Trophoblast cell (in vitro differentiated cells and primary cell): ENCODE measurements around the gene THOC5. TPM values are rescaled to one million over a fixed set of nuclear protein-coding genes. Genes with fewer than 3 reads are reported as not detected.
A peak's percentile ranks its signal among the peaks of the same experiment; 100 is the strongest.
"Not testable (repeated sequence)": the region's sequence is repeated elsewhere in the genome, so short reads cannot be mapped to it uniquely, and the experiment has no call there.

ENCODE experiments used
- DNase-seq, 2 donors: peaks; one replicate each; pipeline ENCODE4 v3.0.0-alpha.2; 2016
- H2AFZ ChIP-seq: 2 replicates; pipeline ENCODE4 v1.6.1; 2013; ENCODE audit warnings: low read length, moderate library complexity, mild to moderate bottlenecking; ENCODE audit not compliant: insufficient read depth, poor library complexity
- H2AK5ac ChIP-seq: 2 replicates; pipeline ENCODE4 v1.6.1; 2013; ENCODE audit warnings: mild to moderate bottlenecking, low read length
- H2BK120ac ChIP-seq: 2 replicates; pipeline ENCODE4 v1.6.1; 2013; ENCODE audit warnings: low read length, mild to moderate bottlenecking, moderate library complexity; ENCODE audit not compliant: insufficient read depth, poor library complexity
- H2BK12ac ChIP-seq: 2 replicates; pipeline ENCODE4 v1.6.1; 2013; ENCODE audit warnings: mild to moderate bottlenecking, low read length, moderate library complexity
- H2BK5ac ChIP-seq: 2 replicates; pipeline ENCODE4 v1.6.1; 2013; ENCODE audit warnings: low read length, low read depth, moderate library complexity, mild to moderate bottlenecking; ENCODE audit not compliant: poor library complexity
- H3K14ac ChIP-seq: 2 replicates; pipeline ENCODE4 v1.6.1; 2013; ENCODE audit warnings: mild to moderate bottlenecking, low read length
- H3K18ac ChIP-seq: 2 replicates; pipeline ENCODE4 v1.6.1; 2013; ENCODE audit warnings: mild to moderate bottlenecking, low read length
- H3K23ac ChIP-seq: 2 replicates; pipeline ENCODE4 v1.6.1; 2013; ENCODE audit warnings: low read length
- H3K27ac ChIP-seq: 2 replicates; pipeline ENCODE4 v1.5.1; 2013; ENCODE audit warnings: low read depth, mild to moderate bottlenecking, inconsistent platforms, low read length, moderate library complexity
- H3K27me3 ChIP-seq: 2 replicates; pipeline ENCODE4 v1.6.1; 2013; ENCODE audit warnings: inconsistent platforms, mild to moderate bottlenecking, low read length, moderate library complexity; ENCODE audit not compliant: insufficient read depth
- H3K36me3 ChIP-seq, 2 experiments: 1 replicate in 1 of 2; 2 replicates in 1 of 2; pipeline ENCODE4 v1.6.1; 2013; ENCODE audit warnings: low read length in 2 of 2, mild to moderate bottlenecking in 2 of 2, moderate library complexity in 1 of 2; ENCODE audit not compliant: insufficient read depth in 2 of 2, control insufficient read depth in 1 of 2
- H3K4ac ChIP-seq: 2 replicates; pipeline ENCODE4 v1.6.1; 2013; ENCODE audit warnings: low read depth, mild to moderate bottlenecking, low read length, moderate library complexity
- H3K4me1 ChIP-seq, 2 experiments: 1 replicate in 1 of 2; 2 replicates in 1 of 2; pipeline ENCODE4 v1.6.1; 2013; ENCODE audit warnings: low read length in 2 of 2, mild to moderate bottlenecking in 2 of 2, moderate library complexity in 1 of 2; ENCODE audit not compliant: insufficient read depth in 2 of 2, control insufficient read depth in 1 of 2
- H3K4me2 ChIP-seq: 2 replicates; pipeline ENCODE4 v1.6.1; 2013; ENCODE audit warnings: inconsistent platforms, mild to moderate bottlenecking, low read length, moderate library complexity
- H3K4me3 ChIP-seq: 2 replicates; pipeline ENCODE4 v1.5.1; 2013; ENCODE audit warnings: mild to moderate bottlenecking, low read depth, low read length, inconsistent platforms
- H3K79me1 ChIP-seq: one replicate; pipeline ENCODE4 v1.6.1; 2013; ENCODE audit warnings: low read length
- H3K79me2 ChIP-seq: 2 replicates; pipeline ENCODE4 v1.6.1; 2013; ENCODE audit warnings: low read length, mild to moderate bottlenecking; ENCODE audit not compliant: control insufficient read depth, insufficient read depth, poor library complexity
- H3K9ac ChIP-seq: 2 replicates; pipeline ENCODE4 v1.6.1; 2013; ENCODE audit warnings: mild to moderate bottlenecking, low read length
- H3K9me3 ChIP-seq: 2 replicates; pipeline ENCODE4 v1.6.1; 2013; ENCODE audit warnings: low read depth, mild to moderate bottlenecking, control low read depth, inconsistent platforms, low read length; ENCODE audit not compliant: insufficient read depth
- H4K12ac ChIP-seq: 2 replicates; pipeline ENCODE4 v1.6.1; 2013; ENCODE audit warnings: low read depth, mild to moderate bottlenecking, low read length, moderate library complexity
- H4K8ac ChIP-seq: 2 replicates; pipeline ENCODE4 v1.6.1; 2013; ENCODE audit warnings: low read depth, mild to moderate bottlenecking, low read length, moderate library complexity
- H4K91ac ChIP-seq: one replicate; pipeline ENCODE4 v1.6.1; 2013; ENCODE audit warnings: low read depth, mild to moderate bottlenecking, low read length, moderate library complexity
- WGBS: extraction: QIAGEN DNeasy Blood & Tissue Kit; methylation state at CpG from one replicate; pipeline ENCODE4 v1.1.7; 2013; ENCODE audit warnings: missing lambda C conversion rate; ENCODE audit not compliant: insufficient read length, insufficient coverage; ENCODE audit errors: extremely low coverage; 5-methylcytosine and 5-hydroxymethylcytosine counted together
- polyA plus RNA-seq: library from polyadenylated mRNA; stranded (reverse); fragments of 200-250 nt; gene quantifications from 2 replicates; pipeline ENCODE4 v1.2.3, GENCODE V29; 2013

Gene THOC5
- 20.4 and 21.2 TPM in 2 replicates for polyA plus RNA-seq

GRCh38 chr22:29553351-29554224 lies at the start of gene THOC5:
Gene THOC5 (minus strand): TSS chr22:29553757. CDS start chr22:29549147, 4,610 bp downstream.
- Histone ChIP-seq H3K4me2 (peak within 1 kb of the TSS; percentile 89), H3K27ac (peak within 1 kb of the TSS; percentile 73), H4K91ac (peak within 1 kb of the TSS; percentile 86), H3K79me2 (peaks cover 6% of the 10 kb centered on the region), H3K27me3 (no peaks in the 10 kb centered on the region), H3K36me3 (peaks cover 27 to 30% of the 10 kb centered on the region in 2 experiments), H2AFZ (peak within 1 kb of the TSS; percentile 94), H3K14ac (peak within 1 kb of the TSS; percentile 93), H3K9me3 (no peaks in the 10 kb centered on the region), H2BK120ac (peak within 1 kb of the TSS; percentile 71), H3K18ac (peak within 1 kb of the TSS; percentile 85), H3K4ac (peak within 1 kb of the TSS; percentile 80), H2AK5ac (peak within 1 kb of the TSS; percentile 91), H3K4me1 (peaks cover 0 to 2% of the 10 kb centered on the region in 2 experiments), H2BK12ac (peak within 1 kb of the TSS; percentile 10), H3K9ac (peak within 1 kb of the TSS; percentile 82), H3K4me3 (peak within 1 kb of the TSS; percentile 88), H4K12ac (peak within 1 kb of the TSS; percentile 91), H3K79me1 (peaks cover 6% of the 10 kb centered on the region), H2BK5ac (peak within 1 kb of the TSS; percentile 60), H3K23ac (no peak within 1 kb of the TSS), H4K8ac (peak within 1 kb of the TSS; percentile 96)
- peak; percentile 94 to 96 for DNase-seq
- WGBS = no CpG with 5 or more reads among the region's 44 CpGs

GRCh38 chr22:29598684-29599020 lies 45.1 kb upstream of the THOC5 start:
- Histone ChIP-seq H3K27me3 (no peaks in the 10 kb centered on the region), H3K79me1 (peaks cover 3% of the 10 kb centered on the region), H3K4ac (no peak overlapping the region), H4K91ac (no peak overlapping the region), H2AFZ (no peak overlapping the region), H3K79me2 (peaks cover 1% of the 10 kb centered on the region), H3K4me1 (no peaks in the 10 kb centered on the region), H3K27ac (no peak overlapping the region), H3K4me3 (no peak overlapping the region), H2BK12ac (no peak overlapping the region), H3K9ac (no peak overlapping the region), H3K14ac (no peak overlapping the region), H4K12ac (no peak overlapping the region), H3K18ac (no peak overlapping the region), H2BK5ac (no peak overlapping the region), H3K9me3 (no peaks in the 10 kb centered on the region), H3K36me3 (no peaks in the 10 kb centered on the region), H3K4me2 (no peak overlapping the region), H4K8ac (no peak overlapping the region), H3K23ac (no peak overlapping the region), H2BK120ac (no peak overlapping the region), H2AK5ac (no peak overlapping the region)
- WGBS = no CpG with 5 or more reads among the region's 3 CpGs
- no peak for DNase-seq

DNA sequence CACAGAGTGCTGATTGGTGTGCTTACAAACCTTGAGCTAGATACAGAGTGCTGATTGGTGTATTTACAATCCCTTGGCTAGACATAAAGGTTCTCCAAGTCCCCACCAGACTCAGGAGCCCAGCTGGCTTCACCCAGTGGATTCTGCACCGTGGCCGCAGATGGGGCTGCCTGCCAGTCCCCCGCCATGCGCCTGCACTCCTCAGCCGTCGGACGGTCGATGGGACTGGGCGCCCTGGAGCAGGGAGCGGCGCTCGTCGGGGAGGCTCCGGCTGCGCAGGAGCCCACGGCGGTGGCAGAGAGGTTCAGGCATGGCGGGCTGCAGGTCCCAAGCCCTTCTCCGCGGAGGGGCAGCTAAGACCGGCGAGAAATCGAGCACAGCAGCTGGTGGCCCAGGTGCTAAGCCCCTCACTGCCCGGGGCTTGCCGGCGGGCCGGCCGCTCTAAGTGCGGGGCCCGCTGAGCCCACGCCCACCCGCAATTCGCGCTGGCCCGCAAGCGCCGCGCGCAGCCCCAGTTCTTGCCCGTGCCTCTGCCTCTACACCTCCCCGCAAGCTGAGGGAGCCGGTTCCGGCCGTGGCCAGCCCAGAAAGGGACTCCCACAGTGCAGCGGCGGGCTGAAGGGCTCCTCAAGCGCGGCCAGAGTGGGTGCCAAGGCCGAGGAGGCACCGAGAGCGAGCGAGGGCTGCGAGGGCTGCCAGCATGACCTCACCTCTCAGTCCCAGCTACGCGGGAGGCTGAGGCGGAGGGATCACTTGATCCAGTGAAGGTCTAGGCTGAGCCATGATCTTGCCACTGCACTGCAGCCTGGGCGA lies 44.5 kb upstream of the THOC5 start:
- not testable (repeated sequence) for H3K36me3 ChIP-seq, H3K4me1 ChIP-seq, H3K18ac ChIP-seq, H3K4me2 ChIP-seq, H2AFZ ChIP-seq, H3K4me3 ChIP-seq, H3K27ac ChIP-seq, H3K79me2 ChIP-seq, H2BK5ac ChIP-seq, H4K91ac ChIP-seq, H3K14ac ChIP-seq, H4K12ac ChIP-seq, H2BK120ac ChIP-seq, H3K9ac ChIP-seq, DNase-seq, H4K8ac ChIP-seq, H3K27me3 ChIP-seq, H2BK12ac ChIP-seq, H3K79me1 ChIP-seq, H3K9me3 ChIP-seq, H3K4ac ChIP-seq, H3K23ac ChIP-seq, H2AK5ac ChIP-seq
- no CpG with 5 or more reads among the region's 57 CpGs for whole genome bisulfite sequencing

- Histone ChIP-seq H3K14ac (no peak overlapping the region), H3K18ac (no peak overlapping the region), H3K79me2 (no peaks in the 10 kb centered on the region), H4K12ac (peak overlapping the region; percentile 43), H2BK5ac (no peak overlapping the region), H3K4me3 (no peak overlapping the region), H2BK12ac (no peak overlapping the region), H3K27me3 (no peaks in the 10 kb centered on the region), H3K36me3 (no peaks in the 10 kb centered on the region), H2AFZ (no peak overlapping the region), H3K9me3 (no peaks in the 10 kb centered on the region), H2AK5ac (no peak overlapping the region), H3K79me1 (no peaks in the 10 kb centered on the region), H3K9ac (no peak overlapping the region), H3K23ac (no peak overlapping the region), H3K27ac (no peak overlapping the region), H4K8ac (no peak overlapping the region), H3K4ac (no peak overlapping the region), H2BK120ac (no peak overlapping the region), H4K91ac (no peak overlapping the region), H3K4me2 (no peak overlapping the region), H3K4me1 (no peaks in the 10 kb centered on the region)
- no CpG with 5 or more reads among the region's 10 CpGs for WGBS
- DNase-seq = peak; percentile 79 to 85
Observed at GRCh38 chr22:29596408-29596807, 42.9 kb upstream of the THOC5 start.
